Stimulated activated CD4-positive, alpha-beta T cell treated with anti-CD3 and anti-CD28 coated beads, TNF-alpha, amount 100 ng/mL, for 1 hour (primary cell): Measurements from ENCODE around the gene SLC38A10.

Experiments
- DNase-seq, 3 donors: peaks; one replicate each; pipeline ENCODE4 v3.0.0-alpha.2; 2020; ENCODE audit warnings: low read depth in 3 of 3, low spot score in 1 of 3

Gene SLC38A10

DNA sequence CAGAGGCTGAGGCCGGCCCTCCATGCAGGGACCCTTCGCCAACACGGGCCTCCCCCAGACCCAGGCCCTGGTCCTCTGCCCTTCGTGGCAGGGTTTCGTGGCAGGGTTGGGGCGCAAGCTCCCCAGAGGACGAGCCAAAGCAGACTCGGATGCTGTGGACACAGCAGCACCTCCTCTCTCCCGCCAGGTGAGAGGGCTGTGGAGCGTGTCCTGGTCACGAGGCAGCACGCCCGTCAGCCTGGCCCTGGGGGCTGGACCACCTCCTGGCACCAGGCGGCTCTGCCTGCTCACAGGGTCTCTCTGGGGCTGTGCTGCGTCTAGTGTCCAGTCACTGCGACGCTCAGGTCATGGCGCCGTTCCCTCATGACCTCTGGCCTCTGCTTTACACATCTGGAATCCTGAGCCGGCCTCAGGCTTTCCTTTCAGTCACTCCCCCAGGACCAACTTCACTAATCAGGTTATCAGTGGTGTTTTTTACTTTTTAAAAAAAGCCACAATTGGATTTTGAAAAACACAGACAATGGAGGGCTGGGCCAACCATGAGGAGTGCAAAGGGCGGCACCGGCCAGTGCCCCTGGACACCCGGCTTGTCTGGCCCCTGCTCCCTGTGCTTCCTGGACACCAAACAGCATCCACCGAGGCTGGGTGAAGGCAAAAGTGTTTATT lies 50.6 kb downstream of the SLC38A10 start:
- DNase-seq: no peak

DNA sequence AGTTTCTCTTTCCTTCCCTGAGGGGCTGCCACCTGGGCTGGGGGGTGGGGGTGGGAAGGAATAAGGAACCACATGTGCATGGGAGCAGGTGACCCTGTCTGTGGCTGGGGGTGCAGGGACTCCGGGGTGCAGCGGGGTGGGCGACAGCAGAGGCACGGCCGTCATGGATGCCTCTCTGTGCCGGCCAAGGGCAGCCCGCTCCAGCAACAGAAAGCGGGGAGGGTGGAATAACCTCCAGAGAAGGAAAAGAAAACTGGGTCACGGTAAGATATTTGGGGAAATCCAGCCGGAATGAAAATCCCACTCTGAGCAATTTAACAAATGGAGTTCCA lies 51.8 kb downstream of the SLC38A10 start:
- DNase-seq: no peak

DNA sequence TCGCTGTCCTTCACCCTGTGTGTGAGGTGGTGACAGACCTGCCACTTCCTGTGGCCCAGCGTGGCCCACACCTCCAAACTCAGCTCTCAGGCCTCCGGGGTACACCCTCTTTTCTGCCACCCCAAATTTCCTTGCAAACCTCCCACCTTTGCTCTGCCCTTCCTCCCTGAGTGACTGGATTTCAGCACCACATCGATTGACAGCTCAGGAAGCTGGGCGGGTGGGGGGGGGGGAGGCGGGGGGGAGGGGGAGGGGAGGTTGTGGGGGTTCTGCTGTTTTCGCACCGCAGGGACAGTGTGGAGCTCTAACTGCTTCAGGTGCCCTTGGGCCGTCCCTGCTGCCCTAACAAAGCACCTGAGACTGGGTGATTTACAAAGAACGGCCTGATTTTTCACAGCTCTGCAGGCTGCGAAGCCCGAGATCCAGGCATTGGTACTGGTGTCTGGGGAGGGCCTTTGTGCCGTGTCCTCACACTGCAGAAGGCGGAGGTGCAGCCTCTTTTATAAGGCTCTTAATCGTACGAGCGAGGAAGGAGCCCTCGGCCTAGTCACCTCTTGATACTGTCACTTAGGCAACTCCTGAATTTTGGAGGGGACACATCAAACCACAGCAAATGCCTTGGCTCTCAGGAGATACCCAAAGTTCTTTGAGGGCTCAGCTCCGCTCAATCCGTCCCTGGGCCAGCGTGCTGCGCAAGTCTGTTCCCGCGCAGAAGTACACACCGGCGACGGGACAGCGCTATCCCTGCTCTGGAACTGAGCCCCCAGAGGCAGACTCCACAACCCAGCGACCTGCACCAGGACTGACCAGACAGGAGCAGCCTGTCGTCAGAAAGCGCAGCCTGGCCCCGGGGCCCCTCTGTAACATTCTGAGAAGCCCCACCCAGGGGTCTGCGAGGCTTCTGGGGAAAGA lies 52.4 kb downstream of the SLC38A10 start:
- DNase-seq: no peak

DNA sequence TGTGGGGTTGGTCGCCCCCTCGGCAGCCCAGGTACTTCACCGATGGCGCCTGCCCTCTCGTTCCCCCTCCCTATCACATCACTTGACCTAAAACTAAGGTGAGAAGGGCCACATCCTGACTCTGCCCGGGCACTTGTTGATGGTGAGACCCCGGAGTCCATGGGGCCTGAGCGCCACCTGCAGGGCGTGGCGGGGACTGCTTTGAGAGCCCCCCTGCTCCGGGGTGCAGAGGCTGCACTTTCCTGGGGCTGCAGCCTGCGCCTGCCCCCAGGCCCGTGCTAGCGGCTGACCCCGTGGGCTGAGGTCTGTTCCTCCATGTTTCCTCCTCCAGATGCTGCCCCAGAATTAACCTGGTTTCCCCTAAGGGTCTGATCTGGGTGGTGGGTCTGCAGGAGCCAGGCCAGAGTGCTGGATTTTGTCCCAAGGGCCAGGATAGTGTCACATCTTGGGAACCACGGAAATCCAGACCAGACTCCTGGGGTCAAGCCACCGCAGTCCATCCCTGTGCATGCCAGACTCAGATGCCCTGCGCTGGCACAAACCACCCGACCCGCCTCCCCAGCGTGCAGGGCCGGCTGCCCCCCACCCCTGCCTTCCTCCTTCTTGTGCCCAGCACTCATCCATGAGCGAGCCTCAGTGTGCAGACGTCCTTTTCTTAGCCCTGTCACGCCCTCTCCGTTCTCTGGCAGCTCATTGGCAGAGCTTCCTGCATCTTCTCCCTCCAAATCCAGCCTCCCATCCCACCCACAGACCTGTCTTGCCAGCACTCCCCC lies 53.3 kb downstream of the SLC38A10 start:
- peak in 2 of 3 donors; percentile 28 to 60 for DNase-seq

DNA sequence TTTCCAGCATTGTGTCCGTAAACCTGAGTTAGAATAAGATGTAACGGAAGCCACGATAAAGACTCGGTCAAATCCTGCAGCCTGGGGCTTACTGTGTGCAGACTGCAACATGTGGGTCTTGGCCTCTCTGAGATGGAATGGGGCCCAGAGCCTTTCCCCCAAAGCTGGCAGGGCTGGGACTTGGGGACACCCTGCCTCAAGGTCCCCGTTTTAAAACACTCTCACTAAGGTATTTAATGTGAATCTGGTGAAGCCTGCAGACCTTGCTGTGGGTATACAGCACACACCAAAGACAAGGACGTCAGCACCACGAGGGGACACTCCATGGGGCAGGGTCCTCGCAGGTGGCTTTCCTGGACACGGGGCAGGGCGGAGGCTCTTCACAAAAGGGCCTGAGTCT lies 53.9 kb downstream of the SLC38A10 start:
- no peak for DNase-seq

DNA sequence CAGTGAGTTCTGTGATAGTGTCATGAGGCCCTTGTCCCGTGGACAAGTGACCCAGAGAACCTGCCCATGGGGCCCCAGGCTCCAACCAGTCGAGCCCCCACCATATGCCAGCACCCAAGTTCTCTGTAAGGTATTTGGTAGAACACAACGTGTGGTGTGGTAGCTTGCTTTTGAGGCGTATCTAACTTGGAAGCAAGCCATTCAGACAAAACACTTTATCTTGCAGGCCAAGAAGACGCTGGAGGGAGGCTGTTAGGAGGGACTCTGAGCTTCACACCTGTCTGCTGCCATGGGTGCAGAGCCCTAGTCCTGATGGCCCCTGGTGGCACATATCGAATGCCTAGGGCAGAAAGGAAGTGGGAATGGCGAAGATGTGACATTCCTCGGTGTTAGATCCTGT lies 54.3 kb downstream of the SLC38A10 start:
- no peak for DNase-seq

DNA sequence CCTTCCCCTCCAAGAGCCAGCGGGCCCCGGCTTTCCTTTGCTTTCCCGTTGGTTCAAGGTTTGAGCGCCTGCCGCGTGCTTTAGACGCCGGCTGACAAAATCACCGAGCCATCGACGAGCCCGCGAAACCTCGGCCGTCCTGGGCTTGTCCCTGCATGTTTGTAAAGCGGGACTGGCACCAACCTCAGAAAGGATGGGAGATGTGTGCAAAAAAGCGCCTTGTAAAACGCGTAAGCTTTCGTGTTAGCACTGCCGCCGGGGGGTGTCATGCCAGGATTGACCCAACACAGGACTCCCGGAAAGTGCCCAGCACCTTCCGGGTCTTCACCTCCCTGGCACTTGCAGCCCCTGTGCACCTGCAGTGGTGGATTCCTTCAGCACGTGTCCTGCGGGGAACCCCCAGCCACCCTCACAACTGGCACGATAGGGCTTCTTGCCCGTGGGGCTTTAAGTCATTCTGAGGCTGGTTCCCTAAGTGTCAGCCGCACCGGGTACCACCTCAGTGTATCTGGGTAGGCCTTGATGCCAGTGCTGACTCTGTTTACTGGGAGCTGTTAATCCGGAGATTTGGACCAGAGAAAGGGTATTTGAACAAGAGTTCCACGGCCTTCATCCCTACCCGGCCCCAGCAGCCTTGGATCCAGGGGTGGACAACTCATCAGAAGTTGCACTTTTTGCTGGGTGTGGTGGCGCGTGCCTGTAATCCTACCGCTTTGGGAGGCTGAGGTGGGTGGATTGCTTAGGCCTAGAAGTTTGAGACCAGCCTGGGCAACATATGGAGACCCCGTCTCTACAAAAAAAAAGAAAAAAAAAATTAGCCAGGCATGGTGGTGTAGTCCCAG lies 55.2 kb downstream of the SLC38A10 start:
- peak in 1 of 3 donors; percentile 48 for DNase-seq

DNA sequence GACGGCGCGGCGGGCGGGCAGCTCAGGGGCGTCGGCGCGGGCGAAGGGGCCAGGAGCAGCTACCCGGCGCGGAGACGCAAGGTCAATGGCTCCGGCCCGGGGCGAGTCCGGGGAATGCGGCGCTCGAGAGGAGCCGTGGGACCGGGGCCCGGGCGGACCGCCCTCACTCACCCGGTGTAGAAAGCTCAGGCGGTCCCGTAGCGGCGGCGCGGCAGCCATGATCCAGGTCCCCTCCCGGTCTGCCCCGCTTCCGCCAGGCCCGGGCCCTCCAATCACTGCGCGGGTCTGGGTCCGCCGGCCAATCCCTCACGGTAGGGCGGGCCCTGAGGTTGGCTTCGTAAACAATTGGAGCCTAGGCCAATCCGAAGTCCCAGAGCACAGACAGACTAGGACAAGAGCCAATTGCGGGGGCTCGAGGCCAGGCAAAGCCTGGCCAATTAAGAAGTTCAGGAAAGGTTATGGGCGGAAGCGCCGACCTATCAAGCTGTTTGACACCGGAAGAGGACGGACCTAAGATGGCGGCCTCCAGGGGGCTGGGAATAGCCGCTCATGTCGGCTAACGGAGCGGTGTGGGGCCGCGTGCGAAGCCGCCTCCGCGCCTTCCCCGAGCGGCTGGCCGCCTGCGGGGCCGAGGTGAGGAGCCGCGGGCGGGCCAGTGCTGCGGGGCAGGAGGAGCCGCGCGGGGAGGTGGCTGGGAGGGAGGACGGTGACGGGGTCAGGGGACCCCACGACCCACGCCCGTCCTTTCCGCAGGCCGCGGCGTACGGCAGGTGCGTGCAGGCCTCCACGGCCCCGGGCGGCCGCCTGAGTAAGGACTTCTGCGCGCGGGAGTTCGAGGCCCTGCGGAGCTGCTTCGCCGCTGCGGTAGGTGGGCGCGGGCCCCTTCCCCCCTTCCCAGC lies 56.0 kb downstream of the SLC38A10 start, which contains the start of the genes NDUFAF8 and TEPSIN:
TSS of gene NDUFAF8 (plus strand) at position 504 of the 899 bp plus-strand sequence. CDS start at position 550, 46 bp downstream.
TSS of gene TEPSIN (minus strand) at position 241 of the 899 bp plus-strand sequence. CDS start at position 219, 22 bp downstream.
- peak; percentile 84 to 91 (median 90) for DNase-seq

DNA sequence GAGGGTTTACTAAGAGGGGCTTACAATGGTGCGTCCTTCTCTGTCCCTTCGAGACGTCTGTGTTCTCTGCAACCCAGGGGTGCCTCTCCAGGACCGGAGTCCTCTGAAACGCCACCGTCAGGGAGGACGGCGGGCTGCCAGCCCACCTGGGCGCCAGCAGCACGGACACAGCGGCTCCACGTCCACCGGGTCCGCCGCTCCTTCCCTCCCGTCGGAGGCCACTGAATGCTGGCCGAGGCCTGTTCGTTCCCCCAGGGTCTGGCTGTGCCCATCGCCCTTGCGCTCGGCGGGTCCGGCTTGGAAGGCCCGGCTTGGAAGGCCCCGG lies 56.7 kb downstream of the SLC38A10 start:
- no peak for DNase-seq

DNA sequence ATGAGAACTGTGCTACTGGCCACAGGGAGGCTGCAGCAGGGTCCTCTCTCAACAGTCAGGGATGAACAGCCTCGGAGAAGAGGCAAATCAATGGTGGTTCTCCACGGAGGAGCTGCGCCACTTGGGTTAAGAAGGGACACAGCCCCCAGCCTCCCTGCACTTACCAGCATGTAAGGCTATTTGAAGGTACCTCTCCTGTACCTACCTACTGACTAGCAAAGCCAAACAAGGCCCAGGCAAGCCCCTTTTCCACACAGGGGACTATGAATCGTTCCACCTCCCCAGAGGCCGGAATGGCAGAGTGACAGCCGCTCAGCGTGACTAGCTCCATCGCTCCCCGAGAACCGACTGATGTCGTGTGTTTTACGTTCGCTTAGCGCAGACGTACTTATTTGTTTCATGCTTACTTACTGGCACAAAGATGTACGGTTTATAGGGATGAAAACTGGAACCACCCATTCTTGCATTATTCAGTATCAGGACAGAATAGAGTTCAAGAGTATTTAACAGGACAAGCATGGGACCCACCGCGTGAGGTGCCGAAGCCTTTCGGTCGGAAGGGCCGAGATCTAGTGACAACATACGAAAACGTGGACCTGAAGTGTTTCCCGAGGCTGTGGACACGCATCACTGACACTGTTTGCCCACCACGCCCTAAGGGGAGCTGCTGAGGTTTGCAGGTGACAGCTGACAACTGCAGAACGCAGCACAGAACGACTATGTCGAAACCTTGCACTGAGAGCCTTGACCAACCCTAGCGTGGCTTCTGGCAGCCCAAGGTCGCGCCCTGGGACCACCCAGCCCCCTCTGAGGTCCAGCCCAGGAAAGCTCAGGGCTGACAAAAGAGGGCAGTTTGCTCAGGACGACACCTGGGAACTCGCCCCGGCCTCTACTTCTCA lies 57.3 kb downstream of the SLC38A10 start:
- no peak for DNase-seq

DNA sequence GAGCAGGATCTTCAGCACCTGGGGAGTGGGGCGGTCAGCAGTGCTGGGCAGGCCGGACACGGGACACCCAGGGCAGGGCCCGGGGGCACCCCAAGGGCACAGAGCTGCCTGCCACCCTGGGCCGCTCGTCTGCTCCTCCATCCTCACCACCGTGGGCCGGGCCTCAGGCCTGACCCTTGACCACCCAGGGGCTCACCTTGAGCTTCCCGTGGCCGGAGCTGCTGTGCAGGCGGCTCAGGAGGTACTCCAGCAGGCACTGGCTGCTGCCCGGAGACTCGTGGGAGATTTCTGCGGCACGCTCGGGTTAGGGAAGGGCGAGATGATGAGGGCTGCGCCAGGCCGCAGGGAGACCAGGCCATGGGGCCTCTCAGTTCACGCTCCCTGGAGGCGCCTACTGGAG lies 58.3 kb downstream of the SLC38A10 start:
- DNase-seq: no peak

DNA sequence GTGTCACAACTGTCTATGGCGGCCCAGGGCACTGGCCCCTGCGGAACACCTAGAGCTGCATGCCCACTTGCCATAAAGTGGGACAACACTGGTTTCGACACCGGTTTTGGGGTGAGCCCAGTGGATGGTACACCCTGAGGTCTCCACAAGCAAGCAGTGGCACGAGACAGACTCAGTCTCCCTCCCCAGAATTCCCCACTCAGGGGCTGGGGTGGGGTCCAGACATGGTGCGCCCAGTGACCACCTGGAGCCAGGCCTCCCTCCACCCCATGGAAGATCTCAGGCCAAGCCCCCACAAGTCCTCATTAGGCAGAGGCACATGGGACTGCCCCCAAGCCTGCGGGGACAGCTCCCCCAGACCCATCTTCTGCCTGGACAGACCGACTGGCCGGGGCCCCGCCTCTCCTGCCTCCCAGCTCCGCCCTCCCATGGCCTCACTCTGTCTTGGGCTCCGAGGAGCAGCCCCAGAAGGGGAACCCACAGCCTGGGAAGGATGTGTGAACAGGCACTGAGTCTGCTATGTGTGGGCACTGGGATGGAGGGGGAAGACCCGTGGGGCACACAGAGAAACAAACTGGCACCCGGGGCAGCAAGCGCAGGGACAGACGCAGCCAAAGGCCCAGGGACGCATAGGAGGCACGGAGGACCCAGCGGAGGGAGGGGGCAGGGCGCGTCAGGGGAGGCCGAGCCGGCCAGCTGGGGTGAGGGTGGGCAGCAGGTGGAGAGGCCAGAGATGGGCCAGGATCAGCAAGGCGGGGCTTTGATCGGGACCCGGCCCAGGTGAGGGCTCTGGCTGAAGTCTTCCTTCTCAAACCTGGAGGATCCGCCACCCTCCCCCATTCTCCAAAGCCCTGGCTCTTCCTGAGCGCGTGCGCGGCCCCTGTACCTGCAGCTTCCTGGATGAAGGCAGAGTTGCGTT lies 59.0 kb downstream of the SLC38A10 start:
- no peak for DNase-seq

DNA sequence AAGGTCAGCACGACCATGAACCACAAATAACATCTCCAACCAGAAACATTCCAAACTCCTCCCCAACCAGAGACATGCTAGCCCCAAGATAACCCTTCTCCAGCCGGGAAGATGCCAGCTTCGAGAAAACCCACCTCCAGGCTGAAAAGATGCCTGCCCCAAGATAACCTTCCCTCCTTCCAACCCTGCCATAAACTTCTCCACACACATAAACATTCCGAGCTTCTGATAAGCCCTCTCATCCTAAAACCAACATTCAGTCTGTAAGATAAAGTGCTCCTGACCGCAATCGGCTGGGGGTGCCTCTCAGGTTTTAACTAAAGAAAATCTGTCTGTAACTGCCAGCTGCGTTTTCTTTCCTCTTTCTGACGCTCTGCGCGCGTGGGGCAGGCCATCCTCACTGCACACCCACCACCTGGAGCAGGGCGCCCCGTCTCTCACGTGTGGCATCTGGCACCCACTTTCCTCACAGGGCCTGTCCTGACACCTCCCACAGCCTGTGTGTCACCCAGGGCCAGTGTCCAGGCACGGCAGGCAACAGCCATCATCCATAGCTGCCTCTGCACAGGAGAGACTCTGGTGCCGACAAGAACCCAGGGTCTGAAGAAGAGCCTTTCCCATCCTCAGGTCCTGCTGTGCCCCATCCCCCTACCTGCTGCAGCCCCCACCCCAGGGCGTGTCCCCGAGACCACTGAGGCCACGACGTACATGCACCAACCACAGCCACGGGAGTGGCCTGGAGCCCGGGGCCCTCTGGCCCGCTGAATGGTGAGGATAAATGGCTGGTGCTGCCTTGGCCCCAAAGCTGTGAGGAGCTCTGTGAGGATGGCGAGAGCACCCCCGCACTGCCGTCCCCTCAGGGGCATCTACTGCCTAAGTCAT lies 59.9 kb downstream of the SLC38A10 start:
- no peak for DNase-seq

DNA sequence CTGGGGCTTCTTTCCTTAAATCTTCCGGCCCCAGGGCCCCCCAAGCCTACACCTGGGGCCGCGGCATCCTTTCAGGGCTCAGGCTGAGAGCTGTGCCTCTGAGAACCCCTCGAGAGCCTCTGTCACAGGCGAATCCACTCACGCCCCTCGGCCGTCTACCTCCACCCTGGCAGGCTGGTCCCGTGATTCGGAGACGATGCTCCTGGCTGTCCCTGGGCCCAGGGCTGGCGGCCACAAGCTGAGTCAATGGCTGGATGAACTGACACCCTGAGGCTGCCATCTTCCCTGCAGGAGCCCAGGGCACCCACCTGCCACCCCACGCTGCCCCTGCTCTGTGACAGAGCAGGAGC lies 60.6 kb downstream of the SLC38A10 start:
- no peak for DNase-seq

DNA sequence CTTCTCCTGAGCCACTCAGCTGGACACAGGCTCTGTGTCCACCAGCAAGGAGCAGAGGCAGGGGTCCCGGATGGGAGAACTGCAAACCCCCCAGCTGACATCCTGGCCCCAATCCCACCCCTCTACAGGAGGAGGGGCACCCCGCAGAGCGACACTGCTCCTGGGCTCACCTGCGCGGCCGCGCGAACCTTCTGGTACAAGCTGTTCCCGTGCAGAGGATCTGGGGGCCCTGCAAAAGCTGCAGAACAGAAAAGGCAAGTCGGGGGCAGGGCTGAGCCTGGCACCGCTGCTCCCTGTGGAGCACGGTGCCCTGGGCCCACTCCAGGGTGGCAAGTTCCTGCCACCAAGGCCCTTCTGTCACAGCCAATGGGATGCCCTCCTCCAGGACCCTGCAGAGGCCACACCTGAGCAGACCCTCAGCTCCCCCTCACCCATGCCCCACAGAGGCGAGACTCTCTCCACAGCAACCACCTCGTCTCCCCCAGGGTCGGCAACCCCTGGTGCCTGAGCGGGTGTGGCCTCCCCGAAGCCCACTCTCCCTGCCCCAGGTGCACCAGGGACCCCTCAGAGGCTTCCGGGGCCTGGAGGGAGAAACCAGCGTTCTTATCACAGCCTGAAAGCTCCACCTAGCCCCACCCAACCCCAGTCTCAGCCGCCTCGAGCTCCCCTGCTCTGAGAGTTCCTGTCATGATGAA lies 61.1 kb downstream of the SLC38A10 start:
- no peak for DNase-seq

DNA sequence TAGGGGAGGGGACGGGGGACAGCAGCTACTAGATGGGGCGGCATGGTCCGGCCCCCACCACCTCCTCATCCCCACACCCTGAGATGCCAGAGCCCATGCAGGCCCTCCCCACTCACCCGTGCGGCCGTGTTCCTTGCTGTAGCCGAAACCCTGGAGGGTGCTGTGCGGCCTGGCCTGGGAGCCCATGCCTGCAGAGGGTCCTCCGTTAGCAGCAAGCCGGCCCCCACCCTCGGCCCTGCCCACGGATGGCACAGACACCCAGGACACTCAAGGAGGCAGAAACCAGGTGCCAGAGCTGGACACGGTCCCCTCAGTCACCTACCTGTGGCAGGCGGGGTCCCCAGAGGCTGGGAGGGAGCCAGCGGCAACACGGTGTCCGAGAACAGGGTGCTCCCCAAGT lies 61.8 kb downstream of the SLC38A10 start:
- DNase-seq: no peak
